Muscle layer of colon (tissue), 2 donors: Measurements from ENCODE around the gene FAM83C.

ENCODE experiments used
- H3K27ac ChIP-seq: one replicate; pipeline ENCODE4 v1.7.0; 2013; ENCODE audit warnings: low read depth, mild to moderate bottlenecking, low read length, moderate library complexity
- H3K27me3 ChIP-seq, 2 donors: one replicate each; pipeline ENCODE4 v1.7.0; 2013; ENCODE audit warnings: low read length in 2 of 2, mild to moderate bottlenecking in 2 of 2; ENCODE audit not compliant: insufficient read depth in 2 of 2, control insufficient read depth in 1 of 2
- H3K36me3 ChIP-seq: one replicate; pipeline ENCODE4 v1.7.0; 2013; ENCODE audit warnings: mild to moderate bottlenecking, low read length; ENCODE audit not compliant: insufficient read depth
- H3K4me1 ChIP-seq: one replicate; pipeline ENCODE4 v1.7.0; 2013; ENCODE audit warnings: mild to moderate bottlenecking, low read length; ENCODE audit not compliant: insufficient read depth
- H3K4me3 ChIP-seq, 2 donors: one replicate each; pipeline ENCODE4 v1.7.0; 2013; ENCODE audit warnings: low read length in 2 of 2, low read depth in 1 of 2, mild to moderate bottlenecking in 1 of 2, moderate library complexity in 1 of 2
- H3K9ac ChIP-seq: one replicate; pipeline ENCODE4 v1.7.0; 2013; ENCODE audit warnings: low read length
- H3K9me3 ChIP-seq: one replicate; pipeline ENCODE4 v1.7.0; 2013; ENCODE audit warnings: mild to moderate bottlenecking, low read length
- donor health status: abdominal sarcoma.
- donor health status: Adenocarcinoma of cecum.

FAM83C gene

DNA sequence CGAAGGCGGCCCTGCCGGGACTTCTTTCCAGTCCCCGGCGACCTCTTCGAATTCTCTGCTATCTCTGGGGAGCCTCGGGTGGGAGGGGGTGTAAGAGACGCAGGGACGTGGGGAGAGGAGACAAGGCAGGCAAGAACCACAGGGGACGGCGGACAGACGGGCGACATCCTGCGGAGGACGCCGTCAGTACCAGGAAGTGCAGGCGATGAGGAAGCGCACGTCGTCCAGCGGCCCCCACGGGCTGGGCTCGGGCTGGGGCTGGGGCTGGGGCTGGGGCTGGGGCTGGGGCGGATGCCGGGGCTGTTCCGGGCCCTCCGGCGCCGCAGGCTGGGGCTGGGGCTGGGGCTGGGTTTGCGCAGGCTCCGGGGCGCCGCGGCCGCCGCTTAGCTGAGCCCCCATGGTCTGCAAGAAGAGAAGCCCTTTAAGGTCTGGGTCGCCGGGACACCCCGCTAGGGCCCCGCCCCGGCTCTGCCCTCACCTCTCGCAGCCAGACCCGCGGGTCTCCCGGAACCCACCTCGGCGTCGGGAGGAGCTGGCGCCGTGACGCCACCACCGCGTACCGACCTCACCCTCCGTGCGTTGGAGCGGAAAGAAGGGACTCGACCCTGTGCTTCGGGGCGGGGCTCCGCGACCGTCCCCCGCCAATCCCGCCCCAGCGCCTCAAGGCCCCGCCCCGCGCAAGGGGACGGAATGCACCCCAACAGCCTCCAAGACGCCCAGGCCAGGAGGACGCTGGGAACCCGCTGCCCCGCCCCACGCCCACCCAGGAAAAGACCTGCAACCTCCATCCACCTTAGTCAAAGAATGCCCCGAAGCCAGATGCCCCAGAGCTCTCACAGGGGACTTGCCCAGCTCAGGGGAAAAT is 14.5 kb downstream of the FAM83C start, which contains the start of gene MMP24OS:
TSS of gene MMP24OS (minus strand) at position 592 of the 865 bp plus-strand sequence. CDS start at position 399, 193 bp downstream.
- peak within 1 kb of the TSS; percentile 72 for H3K27ac ChIP-seq
- H3K4me3 ChIP-seq = peak within 1 kb of the TSS; percentile 47 to 84
- no peaks in the 10 kb centered on the region for H3K27me3 ChIP-seq
- peaks cover 19% of the 10 kb centered on the region for H3K4me1 ChIP-seq
- H3K9me3 ChIP-seq = no peaks in the 10 kb centered on the region
- peak within 1 kb of the TSS; percentile 83 for H3K9ac ChIP-seq
- H3K36me3 ChIP-seq = peaks cover 34% of the 10 kb centered on the region

DNA sequence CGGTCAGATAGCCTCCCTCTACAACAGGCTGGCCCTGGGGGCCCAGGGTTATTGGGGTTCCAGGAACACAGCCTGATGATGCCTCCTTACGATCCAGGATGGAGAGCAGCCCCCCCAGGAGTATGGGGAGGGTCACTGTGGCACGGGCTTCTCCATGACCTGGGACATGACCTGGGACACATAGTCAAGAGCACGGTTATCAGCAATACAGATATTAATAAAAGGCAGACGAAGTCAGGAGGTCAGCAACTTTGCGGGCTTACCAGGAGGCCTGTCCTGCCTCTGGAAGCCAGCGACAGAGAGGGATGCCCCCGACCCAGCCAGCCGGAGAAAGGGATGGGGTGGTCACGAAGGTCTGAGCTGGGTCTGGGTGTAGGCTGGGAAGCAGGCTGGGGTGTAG is 15.1 kb downstream of the FAM83C start:
- Histone ChIP-seq H3K36me3 (peaks cover 34% of the 10 kb centered on the region), H3K4me1 (peaks cover 19% of the 10 kb centered on the region), H3K27me3 (no peaks in the 10 kb centered on the region), H3K9me3 (no peaks in the 10 kb centered on the region), H3K9ac (peak overlapping the region; percentile 83), H3K27ac (peak overlapping the region; percentile 72), H3K4me3 (peak overlapping the region; percentile 47 to 84)

DNA sequence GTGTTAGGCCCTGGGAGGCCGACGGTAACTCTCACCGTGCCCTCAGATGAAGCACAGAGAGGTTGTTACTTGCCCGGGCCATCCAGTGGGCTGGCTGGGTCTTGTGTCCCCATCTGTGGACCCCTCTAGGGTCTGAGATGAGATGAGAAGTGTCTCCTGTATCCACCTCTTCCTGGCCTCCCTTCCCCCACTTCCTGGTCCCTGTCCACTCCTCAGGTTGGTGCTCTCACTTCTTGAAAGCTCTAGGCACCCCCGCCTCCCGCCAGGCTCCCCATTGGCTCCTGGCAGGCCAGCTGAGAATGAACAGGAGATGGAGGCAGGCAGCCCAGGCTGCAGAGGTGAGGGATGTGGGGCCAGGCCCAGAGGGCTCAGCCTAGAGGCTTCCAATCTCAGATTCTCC is 15.8 kb downstream of the FAM83C start:
- Histone ChIP-seq H3K27me3 (no peaks in the 10 kb centered on the region), H3K36me3 (peaks cover 39% of the 10 kb centered on the region), H3K27ac (peak overlapping the region; percentile 72), H3K4me1 (peaks cover 19% of the 10 kb centered on the region), H3K4me3 (peak overlapping the region in 1 of 2 donors; percentile 84), H3K9me3 (no peaks in the 10 kb centered on the region), H3K9ac (no peak overlapping the region)

DNA sequence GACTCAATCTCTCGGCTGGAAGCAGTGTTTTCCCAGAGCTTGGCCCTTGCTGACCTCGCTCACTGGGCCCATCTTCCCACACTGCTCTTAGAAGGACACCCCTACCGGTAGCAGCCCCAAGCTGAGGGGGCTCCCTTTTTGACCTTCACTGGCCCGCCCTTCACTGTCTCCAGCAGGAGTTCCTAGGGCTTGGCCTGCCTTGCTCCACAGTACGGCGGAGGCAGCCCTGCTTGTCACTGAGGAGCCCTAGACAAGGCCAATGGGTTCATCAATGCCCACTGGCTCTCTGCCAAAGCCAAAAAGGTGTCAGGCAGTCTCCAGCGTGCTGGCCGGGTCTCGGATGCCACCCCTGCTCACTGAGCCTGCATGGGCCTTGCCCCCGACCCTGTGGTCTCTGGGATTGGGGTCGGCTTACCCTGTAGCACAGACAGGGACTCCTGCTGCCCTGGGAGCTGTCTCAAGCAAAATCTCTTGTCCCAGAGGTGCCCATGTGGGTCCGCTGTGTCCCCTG is 16.4 kb downstream of the FAM83C start:
- no peak overlapping the region for H3K27ac ChIP-seq
- no peaks in the 10 kb centered on the region for H3K27me3 ChIP-seq
- H3K9ac ChIP-seq = no peak overlapping the region
- H3K9me3 ChIP-seq = no peaks in the 10 kb centered on the region
- no peak overlapping the region for H3K4me3 ChIP-seq
- peaks cover 45% of the 10 kb centered on the region for H3K36me3 ChIP-seq
- peaks cover 19% of the 10 kb centered on the region for H3K4me1 ChIP-seq

- H3K27ac ChIP-seq = no peak overlapping the region
These were observed 17.8 kb downstream of the FAM83C start for GRCh38 chr20:35274172-35275092.

GRCh38 chr20:35273449-35274171 is 18.6 kb downstream of the FAM83C start:
- H3K9me3 ChIP-seq = no peaks in the 10 kb centered on the region
- peaks cover 32% of the 10 kb centered on the region for H3K36me3 ChIP-seq
- H3K27ac ChIP-seq = no peak overlapping the region
- no peak overlapping the region for H3K9ac ChIP-seq
- H3K4me1 ChIP-seq = peaks cover 17% of the 10 kb centered on the region
- H3K4me3 ChIP-seq = no peak overlapping the region
- no peaks in the 10 kb centered on the region for H3K27me3 ChIP-seq

More at GRCh38 chr20:35274172-35275092, 17.8 kb downstream of the FAM83C start:
- H3K9me3 ChIP-seq = no peaks in the 10 kb centered on the region
- H3K4me3 ChIP-seq = no peak overlapping the region
- H3K27me3 ChIP-seq = no peaks in the 10 kb centered on the region
- peaks cover 41% of the 10 kb centered on the region for H3K36me3 ChIP-seq
- no peak overlapping the region for H3K9ac ChIP-seq
- peaks cover 19% of the 10 kb centered on the region for H3K4me1 ChIP-seq

- Histone ChIP-seq H3K36me3 (peaks cover 30% of the 10 kb centered on the region), H3K9me3 (no peaks in the 10 kb centered on the region), H3K4me3 (no peak overlapping the region), H3K27ac (no peak overlapping the region), H3K9ac (no peak overlapping the region), H3K27me3 (no peaks in the 10 kb centered on the region), H3K4me1 (peaks cover 9% of the 10 kb centered on the region)
These were observed 20.3 kb downstream of the FAM83C start for GRCh38 chr20:35271904-35272303.

GRCh38 chr20:35271073-35271882 is 20.9 kb downstream of the FAM83C start:
- peaks cover 3% of the 10 kb centered on the region for H3K4me1 ChIP-seq
- H3K9me3 ChIP-seq = no peaks in the 10 kb centered on the region
- H3K9ac ChIP-seq = no peak overlapping the region
- H3K36me3 ChIP-seq = peaks cover 30% of the 10 kb centered on the region
- H3K4me3 ChIP-seq = no peak overlapping the region
- H3K27me3 ChIP-seq = no peaks in the 10 kb centered on the region
- no peak overlapping the region for H3K27ac ChIP-seq

DNA sequence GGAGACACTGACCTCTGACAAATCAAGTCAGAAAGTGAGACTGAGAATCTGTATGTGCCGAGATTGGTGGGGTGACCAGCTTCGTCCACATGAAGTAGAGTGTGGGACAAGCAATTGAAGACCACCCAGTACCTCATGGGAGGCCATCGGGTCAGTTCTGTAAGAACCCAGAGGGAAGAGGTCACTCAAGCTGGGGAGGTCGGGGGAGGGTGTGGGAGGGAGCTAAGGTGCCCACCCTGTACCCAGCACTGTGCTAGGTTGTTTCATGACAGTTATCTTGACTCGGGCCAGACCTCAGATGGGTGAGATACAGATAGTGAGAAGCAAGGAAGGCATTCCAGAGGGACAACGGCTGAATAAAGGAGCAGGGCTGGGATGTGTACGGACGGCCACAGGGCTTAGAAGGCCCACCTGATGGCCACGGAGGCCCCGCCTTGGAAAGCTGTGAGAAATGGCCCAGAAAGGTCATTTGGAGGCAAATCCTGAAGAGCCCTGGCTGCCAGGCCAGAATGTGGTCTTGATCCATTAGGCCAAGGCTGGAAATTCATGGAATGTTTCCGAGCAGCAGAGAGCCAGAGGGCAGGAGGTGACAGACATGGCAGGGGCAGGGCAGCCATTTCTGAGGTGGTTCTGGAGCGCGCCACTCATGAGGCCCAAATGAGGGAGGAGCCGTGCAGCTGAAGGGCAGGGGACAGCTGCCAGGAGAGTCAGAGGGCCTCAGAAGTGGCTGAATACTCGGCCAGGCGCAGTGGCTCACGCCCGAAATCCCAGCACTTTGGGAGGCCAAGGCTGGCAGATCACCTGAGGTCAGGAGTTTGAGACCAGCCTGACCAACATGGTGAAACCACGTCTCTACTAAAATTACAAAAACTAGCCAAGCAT is 22.0 kb downstream of the FAM83C start:
- H3K9ac ChIP-seq = no peak overlapping the region
- no peak overlapping the region for H3K4me3 ChIP-seq
- H3K9me3 ChIP-seq = no peaks in the 10 kb centered on the region
- no peaks in the 10 kb centered on the region for H3K4me1 ChIP-seq
- H3K27me3 ChIP-seq = no peaks in the 10 kb centered on the region
- H3K27ac ChIP-seq = no peak overlapping the region
- peaks cover 24% of the 10 kb centered on the region for H3K36me3 ChIP-seq
